Gastrocnemius medialis (tissue), 4 donors: ENCODE measurements around the gene TRAF2.
A peak's percentile ranks its signal among the peaks of the same experiment; 100 is the strongest.

Source experiments
- POLR2A ChIP-seq, 2 donors: fragments of 450-650 bp; IDR thresholded peaks; one replicate each; pipeline ENCODE4 v1.6.1; 2017; ENCODE audit warnings: antibody characterized with exemption in 2 of 2, mild to moderate bottlenecking in 2 of 2, moderate library complexity in 2 of 2
- TF ChIP-seq, protein P1 (sequence below), 5 experiments: fragments of 450-650 bp in 3 of 5; fragments of 200-600 bp in 2 of 5; sonication (generic) in 2 of 5; IDR thresholded peaks in 4 of 5; conservative IDR thresholded peaks in 1 of 5; 1 replicate in 4 of 5; 2 replicates in 1 of 5; pipeline ENCODE4 v1.5.1; 2016 to 2019; ENCODE audit warnings: antibody characterized with exemption in 5 of 5, mild to moderate bottlenecking in 3 of 5, moderate library complexity in 3 of 5

GRCh38 chr9:136930014-136930413 lies 43.7 kb downstream of the TRAF2 start:
- TF ChIP-seq, protein P1, sequence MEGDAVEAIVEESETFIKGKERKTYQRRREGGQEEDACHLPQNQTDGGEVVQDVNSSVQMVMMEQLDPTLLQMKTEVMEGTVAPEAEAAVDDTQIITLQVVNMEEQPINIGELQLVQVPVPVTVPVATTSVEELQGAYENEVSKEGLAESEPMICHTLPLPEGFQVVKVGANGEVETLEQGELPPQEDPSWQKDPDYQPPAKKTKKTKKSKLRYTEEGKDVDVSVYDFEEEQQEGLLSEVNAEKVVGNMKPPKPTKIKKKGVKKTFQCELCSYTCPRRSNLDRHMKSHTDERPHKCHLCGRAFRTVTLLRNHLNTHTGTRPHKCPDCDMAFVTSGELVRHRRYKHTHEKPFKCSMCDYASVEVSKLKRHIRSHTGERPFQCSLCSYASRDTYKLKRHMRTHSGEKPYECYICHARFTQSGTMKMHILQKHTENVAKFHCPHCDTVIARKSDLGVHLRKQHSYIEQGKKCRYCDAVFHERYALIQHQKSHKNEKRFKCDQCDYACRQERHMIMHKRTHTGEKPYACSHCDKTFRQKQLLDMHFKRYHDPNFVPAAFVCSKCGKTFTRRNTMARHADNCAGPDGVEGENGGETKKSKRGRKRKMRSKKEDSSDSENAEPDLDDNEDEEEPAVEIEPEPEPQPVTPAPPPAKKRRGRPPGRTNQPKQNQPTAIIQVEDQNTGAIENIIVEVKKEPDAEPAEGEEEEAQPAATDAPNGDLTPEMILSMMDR (IDR thresholded peaks at IDR 0.05 in 4 of 5, conservative IDR thresholded peaks at IDR 0.05 in 1 of 5), result no peak
- TF ChIP-seq POLR2A (IDR thresholded peaks at IDR 0.05), result peak in 1 of 2 donors; percentile 15
